Right lobe of liver (tissue), 6 donors: ENCODE results near the gene GPRC5B. TPM values are rescaled to one million over a fixed set of nuclear protein-coding genes. Genes with fewer than 3 reads are reported as not detected.

Experiments used
- ATAC-seq, 4 donors: fragments of 200-7000 bp; cut with Tn5 transposase; one replicate each; pipeline ENCODE4 v1.9.1; 2020; ENCODE audit warnings: mild to moderate bottlenecking in 4 of 4, moderate library complexity in 4 of 4
- DNase-seq, 3 donors: peaks; one replicate each; pipeline ENCODE4 v3.0.0-alpha.2; 2020
- H3K27ac ChIP-seq, 3 donors: fragments of 200-600 bp; one replicate each; pipeline ENCODE4 v1.8.0; 2022
- H3K27me3 ChIP-seq, 2 donors: fragments of 200-600 bp; one replicate each; pipeline ENCODE4 v1.8.0; 2022
- H3K36me3 ChIP-seq, 4 donors: fragments of 200-600 bp; sonication (generic) in 1 of 4; one replicate each; pipeline versions ENCODE4 v1.5.1 to v1.8.0; 2017 to 2022; ENCODE audit warnings: control low read depth in 1 of 4
- H3K4me1 ChIP-seq, 4 donors: fragments of 200-600 bp; sonication (generic) in 1 of 4; one replicate each; pipeline versions ENCODE4 v1.5.1 to v1.8.0; 2017 to 2022; ENCODE audit warnings: control low read depth in 1 of 4
- H3K4me3 ChIP-seq, 3 donors: fragments of 200-600 bp; one replicate each; pipeline ENCODE4 v1.8.0; 2022
- H3K9me3 ChIP-seq, 4 donors: fragments of 200-600 bp; sonication (generic) in 1 of 4; one replicate each; pipeline versions ENCODE4 v1.5.1 to v1.8.0; 2017 to 2022; ENCODE audit warnings: control low read depth in 1 of 4
- POLR2A ChIP-seq: fragments of 450-650 bp; IDR thresholded peaks from one replicate; pipeline ENCODE4 v1.6.1; 2017; ENCODE audit warnings: antibody characterized with exemption, mild to moderate bottlenecking
- WGBS: methylation state at CpG from one replicate; pipeline ENCODE4 v1.1.6; 2018; ENCODE audit warnings: low coverage, low lambda C conversion rate; ENCODE audit not compliant: insufficient coverage; ENCODE audit errors: missing lambda C conversion rate; 5-methylcytosine and 5-hydroxymethylcytosine counted together
- intact Hi-C, 2 donors: fragments of 100-400 bp; cut with DNase I; formaldehyde crosslinking; loops; one replicate each; pipeline versions ENCODE4 v1.11.2 to v1.14.1; 2022
- total RNA-seq, 6 experiments: library from RNA; depleted of rRNA in 2 of 6; stranded (reverse); fragments of >200 nt in 2 of 6; fragmentation: NEBNext Ultra II Directional in 3 of 6; extraction: Animal tissue kit (Norgen Biotek cat#: 25700) in 3 of 6; gene quantifications; one replicate each; pipeline versions ENCODE4 v1.1.0 to v1.2.4, GENCODE V29; 2016 to 2023
- TF ChIP-seq, protein P1 (sequence below), 4 donors: fragments of 200-600 bp in 3 of 4; fragments of 450-650 bp in 1 of 4; IDR thresholded peaks; one replicate each; pipeline versions ENCODE4 v1.5.1 to v1.8.0; 2016 to 2022; ENCODE audit warnings: antibody characterized with exemption in 4 of 4, mild to moderate bottlenecking in 2 of 4
- donor health status: DM: no; HTN: yes; CAD: no.
- donor health status: DM: no; HTN: no; CAD: no.
- donor health status: DM: no; HTN: no; CAD: no.
- donor health status: DM: no; HTN: yes; CAD: no.
- donor health status: DM: no; HTN: yes; CAD: no.

Gene GPRC5B
- total RNA-seq, 6 experiments from 2014 or later: 2.6 to 20.8 (median 5.1) TPM

DNA sequence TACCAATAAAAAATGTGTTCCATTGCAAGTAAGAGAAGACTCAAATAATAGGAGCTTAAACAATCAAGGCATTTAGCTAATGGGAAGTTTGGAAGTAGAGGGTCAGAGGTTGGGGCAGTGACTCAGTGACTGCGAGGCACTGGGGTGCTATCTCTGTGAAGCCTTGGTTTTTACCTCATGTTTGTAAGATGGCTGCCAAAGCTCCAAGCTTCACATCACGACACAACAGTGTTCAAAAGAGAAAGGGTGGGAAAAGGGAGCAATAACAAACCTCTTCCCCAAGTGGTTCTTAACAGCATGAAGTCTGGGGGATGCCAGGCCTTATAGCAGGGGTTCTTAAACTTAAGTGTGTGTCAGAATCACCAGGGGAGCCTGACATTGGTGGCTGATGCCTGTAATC is 26.6 kb upstream of the GPRC5B start:
- Histone ChIP-seq H3K4me1 (no peaks in the 10 kb centered on the region), H3K9me3 (no peaks in the 10 kb centered on the region), H3K36me3 (no peaks in the 10 kb centered on the region), H3K27ac (no peak overlapping the region), H3K27me3 (no peaks in the 10 kb centered on the region), H3K4me3 (no peak overlapping the region)
- TF ChIP-seq, protein P1, sequence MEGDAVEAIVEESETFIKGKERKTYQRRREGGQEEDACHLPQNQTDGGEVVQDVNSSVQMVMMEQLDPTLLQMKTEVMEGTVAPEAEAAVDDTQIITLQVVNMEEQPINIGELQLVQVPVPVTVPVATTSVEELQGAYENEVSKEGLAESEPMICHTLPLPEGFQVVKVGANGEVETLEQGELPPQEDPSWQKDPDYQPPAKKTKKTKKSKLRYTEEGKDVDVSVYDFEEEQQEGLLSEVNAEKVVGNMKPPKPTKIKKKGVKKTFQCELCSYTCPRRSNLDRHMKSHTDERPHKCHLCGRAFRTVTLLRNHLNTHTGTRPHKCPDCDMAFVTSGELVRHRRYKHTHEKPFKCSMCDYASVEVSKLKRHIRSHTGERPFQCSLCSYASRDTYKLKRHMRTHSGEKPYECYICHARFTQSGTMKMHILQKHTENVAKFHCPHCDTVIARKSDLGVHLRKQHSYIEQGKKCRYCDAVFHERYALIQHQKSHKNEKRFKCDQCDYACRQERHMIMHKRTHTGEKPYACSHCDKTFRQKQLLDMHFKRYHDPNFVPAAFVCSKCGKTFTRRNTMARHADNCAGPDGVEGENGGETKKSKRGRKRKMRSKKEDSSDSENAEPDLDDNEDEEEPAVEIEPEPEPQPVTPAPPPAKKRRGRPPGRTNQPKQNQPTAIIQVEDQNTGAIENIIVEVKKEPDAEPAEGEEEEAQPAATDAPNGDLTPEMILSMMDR (IDR thresholded peaks at IDR 0.05): no peak
- TF ChIP-seq POLR2A: no peak
- intact Hi-C loops: loop anchor here in 1 of 2 donors (10.0 kb wide), 1 partner anchor 464 kb away; no protein-coding TSS in a partner anchor
- ATAC-seq: no peak
- no peak for DNase-seq
- 67% methylated on average over 2 of the region's 2 CpGs for WGBS

DNA sequence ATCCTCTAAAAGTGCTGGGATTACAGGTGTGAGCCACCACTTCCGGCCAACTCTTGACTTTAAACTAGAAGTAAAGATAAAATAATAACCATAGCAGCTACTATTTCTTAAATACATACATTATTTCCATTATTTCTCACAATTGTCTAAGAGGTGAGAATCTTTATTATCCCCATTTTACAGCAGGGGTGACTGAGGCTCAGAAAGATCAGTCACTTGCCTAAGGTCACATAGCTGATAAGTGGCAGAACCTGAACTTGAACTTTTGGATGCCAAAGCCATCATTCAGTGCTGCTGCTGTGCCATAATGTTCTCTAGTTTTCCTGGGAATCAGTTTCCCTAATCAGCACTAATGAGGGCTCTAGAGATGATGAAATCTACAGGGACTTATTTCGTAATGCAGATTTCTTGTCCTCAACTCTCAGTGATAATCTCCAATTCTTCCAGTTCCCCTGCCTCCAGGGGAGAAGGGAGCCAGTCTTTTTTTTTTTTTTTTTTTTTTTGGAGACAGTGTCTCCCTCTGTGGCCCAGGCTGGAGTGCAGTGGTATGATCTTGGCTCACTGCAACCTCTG is 25.2 kb upstream of the GPRC5B start:
- ATAC-seq: no peak
- WGBS: 53% methylated on average over 2 of the region's 2 CpGs
- no peaks in the 10 kb centered on the region for H3K27me3 ChIP-seq
- TF ChIP-seq, protein P1 (IDR thresholded peaks at IDR 0.05): no peak
- TF ChIP-seq POLR2A: no peak
- H3K4me1 ChIP-seq: no peaks in the 10 kb centered on the region
- no peaks in the 10 kb centered on the region for H3K9me3 ChIP-seq
- intact Hi-C loops: loop anchor here (10.0 kb wide), 4 partner anchors 385 to 475 kb away; no protein-coding TSS in a partner anchor
- H3K4me3 ChIP-seq: no peak overlapping the region
- DNase-seq: no peak
- no peaks in the 10 kb centered on the region for H3K36me3 ChIP-seq
- no peak overlapping the region for H3K27ac ChIP-seq

DNA sequence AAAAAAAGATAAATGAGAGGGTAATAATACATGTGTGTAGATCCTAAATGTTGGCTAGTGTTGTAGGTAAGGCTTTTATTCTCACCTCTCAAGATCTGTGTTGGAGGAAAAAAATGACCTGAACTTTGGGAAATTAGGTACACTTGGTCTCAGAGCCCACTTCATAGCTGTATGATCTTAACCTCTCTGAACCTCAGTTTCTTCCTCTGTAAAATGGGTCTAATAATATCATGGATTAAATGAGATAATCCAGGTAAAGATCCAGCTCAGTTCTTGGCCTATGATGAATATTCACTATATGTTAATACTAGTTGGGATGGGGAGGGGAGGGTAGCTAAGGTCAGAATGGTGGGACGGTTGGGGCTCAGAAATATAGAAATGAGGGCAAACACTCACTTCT is 24.3 kb upstream of the GPRC5B start:
- intact Hi-C loops: loop anchor here (10.0 kb wide), 3 partner anchors 386 to 476 kb away; no protein-coding TSS in a partner anchor
- Histone ChIP-seq H3K9me3 (no peaks in the 10 kb centered on the region), H3K4me3 (no peak overlapping the region), H3K27ac (no peak overlapping the region), H3K4me1 (no peaks in the 10 kb centered on the region), H3K36me3 (no peaks in the 10 kb centered on the region), H3K27me3 (no peaks in the 10 kb centered on the region)
- TF ChIP-seq, protein P1 (IDR thresholded peaks at IDR 0.05): no peak
- TF ChIP-seq POLR2A: no peak
- no peak for ATAC-seq
- whole genome bisulfite sequencing: 56% methylated on average over 1 of the region's 1 CpG
- no peak for DNase-seq

DNA sequence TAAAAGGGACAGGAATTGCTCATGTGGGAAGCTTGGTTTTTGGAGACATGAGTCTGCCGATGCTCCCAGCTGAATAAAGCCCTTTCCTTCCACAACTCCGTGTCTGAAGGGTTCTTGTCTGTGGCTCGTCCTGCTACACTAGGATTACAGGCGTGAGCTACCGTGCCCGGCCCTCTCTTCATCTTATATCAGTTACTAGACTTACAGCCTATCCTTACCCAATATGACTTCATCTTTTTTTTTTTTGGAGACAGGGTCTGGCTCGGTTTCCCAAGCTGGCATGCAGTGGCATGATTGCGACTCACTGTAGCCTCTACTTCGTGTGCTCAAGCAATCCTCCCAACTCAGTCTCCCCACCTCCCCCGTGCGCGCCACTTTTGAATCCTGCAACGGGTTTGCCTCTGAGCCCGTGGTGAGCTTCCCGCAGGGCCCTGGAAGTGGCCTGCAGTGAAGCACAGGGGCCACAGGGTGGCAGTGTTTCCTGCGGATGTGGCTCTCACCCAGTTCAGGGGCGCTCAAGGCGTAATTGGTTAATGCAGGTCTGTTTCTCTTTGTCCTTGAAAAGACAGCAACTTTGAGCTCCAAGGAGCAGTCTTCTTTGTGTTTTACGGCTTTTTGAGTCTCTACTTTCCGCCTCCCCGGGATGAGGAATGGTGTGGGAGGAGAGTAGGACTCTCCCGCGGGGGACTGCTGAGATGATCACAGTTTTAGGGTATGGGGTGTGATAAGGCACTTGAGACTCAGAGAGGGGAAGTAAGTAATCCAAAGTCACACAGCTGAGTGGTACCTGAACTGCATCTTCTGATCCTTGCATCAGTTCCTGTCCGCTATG is 22.7 kb upstream of the GPRC5B start:
- Histone ChIP-seq H3K4me1 (no peaks in the 10 kb centered on the region), H3K4me3 (no peak overlapping the region), H3K27ac (no peak overlapping the region), H3K36me3 (no peaks in the 10 kb centered on the region), H3K9me3 (no peaks in the 10 kb centered on the region), H3K27me3 (no peaks in the 10 kb centered on the region)
- 18% methylated on average over 20 of the region's 24 CpGs for WGBS
- DNase-seq (peak; percentile 61 to 68 (median 63)), ATAC-seq (peak; percentile 98 to 100 (median 98))
- intact Hi-C loops: loop anchor here (10.0 kb wide), 3 partner anchors 387 to 477 kb away; no protein-coding TSS in a partner anchor
- TF ChIP-seq, protein P1 (IDR thresholded peaks at IDR 0.05): peak; percentile 95 to 97 (median 96)
- TF ChIP-seq POLR2A: no peak
